ENCODE measurements around the gene FBXW11. TPM values are rescaled to one million over a fixed set of nuclear protein-coding genes. Genes with fewer than 3 reads are reported as not detected.

FBXW11 gene
- total and polyA plus RNA-seq, 8 donors, result 47.6 to 56.9 (median 54.4) TPM

DNA sequence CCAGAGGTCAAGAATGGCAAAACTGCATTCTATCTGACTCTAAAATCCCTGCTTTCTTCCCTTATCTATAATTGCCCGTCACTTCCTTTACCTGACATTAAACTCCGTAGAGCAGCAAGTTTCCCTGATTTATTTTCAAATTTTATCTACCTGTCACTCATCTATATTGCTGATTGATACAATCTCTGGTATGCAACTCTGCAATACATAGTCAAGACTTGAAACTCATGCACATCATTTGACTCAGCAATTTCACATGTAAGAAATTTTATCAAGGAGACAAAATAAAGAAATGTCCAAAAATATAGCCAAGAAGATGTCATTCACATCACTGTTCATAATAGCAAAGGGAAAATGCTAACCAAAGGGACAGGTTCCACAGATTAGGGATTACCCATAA is 39.5 kb downstream of the FBXW11 start:
- TF ChIP-seq, protein P1, sequence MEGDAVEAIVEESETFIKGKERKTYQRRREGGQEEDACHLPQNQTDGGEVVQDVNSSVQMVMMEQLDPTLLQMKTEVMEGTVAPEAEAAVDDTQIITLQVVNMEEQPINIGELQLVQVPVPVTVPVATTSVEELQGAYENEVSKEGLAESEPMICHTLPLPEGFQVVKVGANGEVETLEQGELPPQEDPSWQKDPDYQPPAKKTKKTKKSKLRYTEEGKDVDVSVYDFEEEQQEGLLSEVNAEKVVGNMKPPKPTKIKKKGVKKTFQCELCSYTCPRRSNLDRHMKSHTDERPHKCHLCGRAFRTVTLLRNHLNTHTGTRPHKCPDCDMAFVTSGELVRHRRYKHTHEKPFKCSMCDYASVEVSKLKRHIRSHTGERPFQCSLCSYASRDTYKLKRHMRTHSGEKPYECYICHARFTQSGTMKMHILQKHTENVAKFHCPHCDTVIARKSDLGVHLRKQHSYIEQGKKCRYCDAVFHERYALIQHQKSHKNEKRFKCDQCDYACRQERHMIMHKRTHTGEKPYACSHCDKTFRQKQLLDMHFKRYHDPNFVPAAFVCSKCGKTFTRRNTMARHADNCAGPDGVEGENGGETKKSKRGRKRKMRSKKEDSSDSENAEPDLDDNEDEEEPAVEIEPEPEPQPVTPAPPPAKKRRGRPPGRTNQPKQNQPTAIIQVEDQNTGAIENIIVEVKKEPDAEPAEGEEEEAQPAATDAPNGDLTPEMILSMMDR (IDR thresholded peaks at IDR 0.05), result no peak

DNA sequence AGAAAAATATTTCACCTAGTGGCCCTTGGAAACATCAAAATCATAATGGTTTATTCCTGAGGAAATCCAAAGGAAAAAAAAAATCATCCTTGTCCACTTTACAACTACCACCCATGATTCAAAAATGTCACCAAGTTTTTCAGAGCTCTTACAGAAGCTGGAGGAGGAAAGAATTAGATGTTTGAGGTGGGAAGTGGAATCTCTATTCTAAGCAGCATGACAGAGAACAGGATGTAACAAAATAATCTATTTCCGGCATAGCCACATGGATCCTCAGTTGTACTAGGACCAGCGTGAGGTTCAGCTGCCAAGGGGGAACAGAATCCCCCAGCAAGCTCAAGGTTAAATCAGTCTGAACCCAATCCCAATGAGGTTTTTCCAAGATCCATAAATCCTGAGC is 40.2 kb downstream of the FBXW11 start:
- peaks cover 7 to 40% of the 10 kb centered on the region in 2 donors for H3K4me1 ChIP-seq
- H3K27me3 ChIP-seq, result no peaks in the 10 kb centered on the region
- no peaks in the 10 kb centered on the region for H3K9me3 ChIP-seq
- H3K27ac ChIP-seq, result peak overlapping the region in 1 of 2 donors; percentile 49
- no peak for DNase-seq
- no peak for ATAC-seq
- intact Hi-C loops (cut with DNase I), result no loop called here
- TF ChIP-seq, protein P1 (IDR thresholded peaks at IDR 0.05), result no peak
- no peaks in the 10 kb centered on the region for H3K36me3 ChIP-seq
- no peak overlapping the region for H3K4me3 ChIP-seq

More for the DNA sequence above, 39.5 kb downstream of the FBXW11 start:
- DNase-seq, result no peak
- H3K4me3 ChIP-seq, result no peak overlapping the region
- ATAC-seq, result no peak
- no peaks in the 10 kb centered on the region for H3K9me3 ChIP-seq
- intact Hi-C loops (cut with DNase I), result no loop called here
- H3K27me3 ChIP-seq, result no peaks in the 10 kb centered on the region
- H3K27ac ChIP-seq, result no peak overlapping the region
- H3K36me3 ChIP-seq, result no peaks in the 10 kb centered on the region
- H3K4me1 ChIP-seq, result peaks cover 7 to 34% of the 10 kb centered on the region in 2 donors

DNA sequence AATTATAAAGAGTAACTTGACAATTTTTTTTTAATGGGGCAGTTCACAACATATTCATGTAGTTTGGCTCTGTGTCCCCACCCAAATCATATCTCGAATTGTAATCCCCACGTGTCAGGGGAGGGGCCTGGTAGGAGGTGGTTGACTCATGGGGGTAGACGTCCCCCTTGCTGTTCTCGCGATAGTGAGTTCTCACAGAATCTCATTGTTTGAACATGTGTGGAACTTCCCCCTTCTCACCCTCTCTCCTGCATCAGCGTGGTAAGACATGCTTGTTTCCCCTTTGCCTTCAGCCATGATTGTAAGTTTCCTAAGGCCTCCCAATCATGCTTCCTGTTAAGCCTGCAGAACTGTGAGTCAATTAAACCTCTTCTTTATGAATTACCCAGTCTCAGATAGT is 40.7 kb downstream of the FBXW11 start:
- Histone ChIP-seq H3K4me1 (peaks cover 7 to 45% of the 10 kb centered on the region in 2 donors), H3K9me3 (no peaks in the 10 kb centered on the region), H3K36me3 (no peaks in the 10 kb centered on the region), H3K4me3 (no peak overlapping the region), H3K27ac (peak overlapping the region in 1 of 2 donors; percentile 49), H3K27me3 (no peaks in the 10 kb centered on the region)
- TF ChIP-seq, protein P1 (IDR thresholded peaks at IDR 0.05), result no peak
- ATAC-seq, result no peak
- no peak for DNase-seq
- intact Hi-C loops (cut with DNase I), result no loop called here

DNA sequence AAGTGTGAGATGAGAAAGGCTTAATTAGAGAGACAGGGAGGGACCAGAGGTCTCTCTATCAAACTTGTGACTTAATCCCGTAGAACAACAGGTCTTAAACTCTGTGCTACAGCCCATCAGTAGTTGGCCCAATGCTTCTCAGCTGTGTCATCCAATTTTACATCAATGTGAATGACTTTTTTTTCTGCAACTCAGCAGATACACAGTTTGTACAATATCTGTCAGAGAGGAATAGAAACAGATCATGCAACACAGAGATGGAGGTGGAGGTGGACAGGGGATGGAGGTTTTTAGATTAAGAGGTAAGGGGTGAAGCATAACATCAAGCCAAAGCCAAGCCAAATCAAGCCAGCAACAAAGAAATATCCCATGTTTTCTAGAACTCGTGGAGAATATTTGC is 43.0 kb downstream of the FBXW11 start:
- H3K27ac ChIP-seq, result no peak overlapping the region
- no peaks in the 10 kb centered on the region for H3K9me3 ChIP-seq
- ATAC-seq (no peak), DNase-seq (no peak)
- H3K36me3 ChIP-seq, result no peaks in the 10 kb centered on the region
- H3K4me1 ChIP-seq, result peaks cover 7 to 40% of the 10 kb centered on the region in 2 donors
- TF ChIP-seq, protein P1 (IDR thresholded peaks at IDR 0.05), result no peak
- H3K27me3 ChIP-seq, result no peaks in the 10 kb centered on the region
- intact Hi-C loops (cut with DNase I), result no loop called here
- no peak overlapping the region for H3K4me3 ChIP-seq

DNA sequence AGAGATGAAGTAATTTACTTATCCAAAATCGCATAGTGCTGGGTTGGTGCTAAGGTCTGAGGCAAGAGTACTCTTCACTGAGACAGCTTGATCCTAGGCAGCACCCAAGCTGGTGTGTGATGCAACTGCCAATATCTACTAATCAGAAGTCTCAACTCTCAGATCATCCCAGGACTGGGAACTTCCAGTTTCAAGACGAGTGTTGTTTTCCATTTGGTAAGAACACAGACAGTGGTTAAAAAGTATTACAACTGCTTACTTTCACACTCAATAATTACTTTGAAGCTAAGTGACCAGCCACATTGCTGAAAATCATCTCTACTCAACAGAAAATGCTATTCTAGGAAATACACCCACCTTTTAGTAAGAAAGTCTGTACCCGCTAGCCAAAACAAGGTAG is 45.3 kb downstream of the FBXW11 start:
- Histone ChIP-seq H3K9me3 (no peaks in the 10 kb centered on the region), H3K27me3 (no peaks in the 10 kb centered on the region), H3K27ac (no peak overlapping the region), H3K4me3 (no peak overlapping the region), H3K36me3 (no peaks in the 10 kb centered on the region), H3K4me1 (peaks cover 17 to 55% of the 10 kb centered on the region in 2 donors)
- ATAC-seq, result peak; percentile 35
- TF ChIP-seq, protein P1 (IDR thresholded peaks at IDR 0.05), result no peak
- DNase-seq, result no peak
- intact Hi-C loops (cut with DNase I), result no loop called here

All from left lung (tissue), 10 donors.